Measurements from ENCODE around the gene SORL1. TPM values are rescaled to one million over a fixed set of nuclear protein-coding genes. Genes with fewer than 3 reads are reported as not detected.

SORL1 gene
- total and polyA plus RNA-seq, 2 of the 8 experiments (the other 6 are each of a cell fraction or from before 2014, with no cell fraction given) = 38.1 to 65.5 TPM

GRCh38 chr11:121517996-121518395 lies 65.9 kb downstream of the SORL1 start (continued):
- TF ChIP-seq CHD7 (IDR thresholded peaks at IDR 0.05; ENCODE audit: insufficient replicate concordance, low read length) (no peak), SAP30 (IDR thresholded peaks at IDR 0.05; ENCODE audit: insufficient read depth, insufficient replicate concordance, low read length) (no peak), ATF3 (IDR thresholded peaks at IDR 0.05; ENCODE audit: insufficient read depth, low read depth, low read length) (no peak), SP2 (IDR thresholded peaks at IDR 0.05; ENCODE audit: low read length) (no peak), RXRA (IDR thresholded peaks at IDR 0.05; ENCODE audit: insufficient read depth, low read depth, low read length) (no peak), BRCA1 (IDR thresholded peaks at IDR 0.05; ENCODE audit: low read depth, low read length) (no peak), TCF12 (IDR thresholded peaks at IDR 0.05; ENCODE audit: low read depth, low read length) (no peak), KDM1A (IDR thresholded peaks at IDR 0.05; ENCODE audit: borderline replicate concordance, low read length) (no peak), HDAC6 (IDR thresholded peaks at IDR 0.05; ENCODE audit: low read depth, low read length) (no peak), SRF (IDR thresholded peaks at IDR 0.05; ENCODE audit: low read depth, low read length) (no peak)

Data from H1 (cell line).